Measurements from ENCODE around the gene ITGA8.

DNA sequence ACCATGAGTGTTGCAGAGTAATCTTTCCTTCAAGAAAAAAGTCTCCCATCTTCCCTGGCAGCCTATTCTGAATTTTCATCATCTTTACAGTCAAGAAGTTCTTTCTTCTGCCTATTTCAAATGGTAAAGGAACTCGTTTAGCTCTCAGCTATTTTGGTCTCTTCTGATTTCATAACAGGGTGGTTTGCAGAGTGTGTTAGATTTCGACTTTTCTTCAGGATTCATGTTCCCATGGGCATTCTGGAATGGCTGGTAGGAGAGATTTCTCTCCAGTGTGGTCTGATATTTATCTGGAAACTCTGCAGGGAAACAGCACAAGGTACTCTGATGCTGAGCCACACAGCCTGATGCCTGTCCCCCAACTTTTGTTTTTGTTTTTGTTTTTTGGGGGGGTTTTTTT, 237.6 kb downstream of the ITGA8 start:
- no peak for TF ChIP-seq CTCF (IDR thresholded peaks at IDR 0.05)
- TF ChIP-seq POLR2AphosphoS5 (IDR thresholded peaks at IDR 0.05; ENCODE audit: insufficient read depth in 1 of 2, low read depth in 1 of 2): no peak
